Sigmoid colon (tissue), 7 donors: ENCODE data around the gene PODXL2. TPM values are rescaled to one million over a fixed set of nuclear protein-coding genes. Genes with fewer than 3 reads are reported as not detected.

Experiments
- DNase-seq: peaks from one replicate; pipeline ENCODE4 v3.0.0-alpha.2; 2019
- H3K27ac ChIP-seq, 4 donors: fragments of 200-600 bp; sonication (generic); one replicate each; pipeline ENCODE4 v1.5.1; 2016 to 2019; ENCODE audit warnings: mild to moderate bottlenecking in 1 of 4
- H3K27me3 ChIP-seq, 3 donors: fragments of 200-600 bp; sonication (generic); one replicate each; pipeline ENCODE4 v1.5.1; 2019; ENCODE audit warnings: mild to moderate bottlenecking in 1 of 3
- H3K36me3 ChIP-seq, 4 donors: fragments of 200-600 bp; sonication (generic); one replicate each; pipeline ENCODE4 v1.5.1; 2016 to 2019
- H3K4me1 ChIP-seq, 4 donors: fragments of 200-600 bp; sonication (generic); one replicate each; pipeline ENCODE4 v1.5.1; 2017 to 2019
- H3K4me3 ChIP-seq, 4 donors: fragments of 200-600 bp; sonication (generic); one replicate each; pipeline ENCODE4 v1.5.1; 2017 to 2019; ENCODE audit warnings: mild to moderate bottlenecking in 2 of 4, moderate library complexity in 1 of 4
- H3K9me3 ChIP-seq, 4 donors: fragments of 200-600 bp in 3 of 4; sonication (generic) in 3 of 4; one replicate each; pipeline versions ENCODE4 v1.5.1 to v1.6.1; 2013 to 2019
- CTCF ChIP-seq, 4 experiments: fragments of 450-650 bp in 3 of 4; fragments of 200-600 bp in 1 of 4; IDR thresholded peaks; one replicate each; pipeline ENCODE4 v1.5.1; 2016 to 2019; ENCODE audit warnings: antibody characterized with exemption in 4 of 4, mild to moderate bottlenecking in 3 of 4, moderate library complexity in 2 of 4
- EP300 ChIP-seq, 4 donors: sonication (generic); formaldehyde crosslinking; IDR thresholded peaks; one replicate each; pipeline ENCODE4 v1.6.1; 2017; ENCODE audit warnings: antibody characterized with exemption in 4 of 4
- POLR2A ChIP-seq, 2 donors: fragments of 450-650 bp; IDR thresholded peaks; one replicate each; pipeline ENCODE4 v1.6.1; 2016; ENCODE audit warnings: antibody characterized with exemption in 2 of 2, mild to moderate bottlenecking in 2 of 2, moderate library complexity in 2 of 2
- POLR2AphosphoS5 ChIP-seq, 4 donors: sonication (generic); formaldehyde crosslinking; IDR thresholded peaks; one replicate each; pipeline ENCODE4 v1.6.1; 2017; ENCODE audit warnings: antibody characterized with exemption in 4 of 4
- WGBS, 2 donors: extraction: QIAGEN DNeasy Blood & Tissue Kit; methylation state at CpG; one replicate each; pipeline ENCODE4 v1.1.7; 2013; 5-methylcytosine and 5-hydroxymethylcytosine counted together
- intact Hi-C: fragments of 100-400 bp; cut with DNase I; formaldehyde crosslinking; loops from one replicate; pipeline ENCODE4 v1.15.1; 2023
- polyA plus RNA-seq, 3 donors: library from polyadenylated mRNA; stranded (reverse); fragments of 200-250 nt; gene quantifications; one replicate each; pipeline ENCODE4 v1.2.3, GENCODE V29; 2013
- total RNA-seq, 4 donors: library from RNA; depleted of rRNA; stranded (reverse); fragments of >200 nt; gene quantifications; one replicate each; pipeline ENCODE4 v1.1.0, GENCODE V29; 2016
- donor health status: healthy with polysubstance abuse.
- donor health status: Bipolar disorder and iron deficiency.
- donor health status: healthy.

The PODXL2 gene
- total and polyA plus RNA-seq, 7 donors = 2.0 to 16.7 (median 2.8) TPM

- H3K4me3 ChIP-seq = no peak overlapping the region
- H3K9me3 ChIP-seq = no peaks in the 10 kb centered on the region
- WGBS, 2 donors = 94% methylated on average over 6 of the region's 6 CpGs
- no peaks in the 10 kb centered on the region for H3K27me3 ChIP-seq
- intact Hi-C loops = no loop called here
- peaks cover 0 to 54% (median 42%) of the 10 kb centered on the region in 4 donors for H3K4me1 ChIP-seq
- DNase-seq = no peak
- H3K36me3 ChIP-seq = peaks cover 0 to 3% (median 0%) of the 10 kb centered on the region in 4 donors
- no peak overlapping the region for H3K27ac ChIP-seq
- TF ChIP-seq POLR2AphosphoS5 (IDR thresholded peaks at IDR 0.05) (no peak), EP300 (IDR thresholded peaks at IDR 0.05) (no peak), CTCF (IDR thresholded peaks at IDR 0.05) (no peak), POLR2A (IDR thresholded peaks at IDR 0.05) (no peak)
Measured at GRCh38 chr3:127585813-127586413, 43.1 kb upstream of the PODXL2 start.

GRCh38 chr3:127587876-127588275 lies 41.1 kb upstream of the PODXL2 start:
- H3K4me3 ChIP-seq = no peak overlapping the region
- no peak for TF ChIP-seq POLR2AphosphoS5 (IDR thresholded peaks at IDR 0.05)
- no peak for TF ChIP-seq POLR2A (IDR thresholded peaks at IDR 0.05)
- TF ChIP-seq EP300 (IDR thresholded peaks at IDR 0.05) = no peak
- no peak for TF ChIP-seq CTCF (IDR thresholded peaks at IDR 0.05)
- no peak for DNase-seq
- 87 to 91% methylated on average over 4 of the region's 4 CpGs for WGBS, 2 donors
- H3K27me3 ChIP-seq = no peaks in the 10 kb centered on the region
- H3K9me3 ChIP-seq = no peaks in the 10 kb centered on the region
- H3K36me3 ChIP-seq = peaks cover 0 to 3% (median 0%) of the 10 kb centered on the region in 4 donors
- intact Hi-C loops = no loop called here
- peaks cover 0 to 64% (median 51%) of the 10 kb centered on the region in 4 donors for H3K4me1 ChIP-seq
- H3K27ac ChIP-seq = peak overlapping the region in 2 of 4 donors; percentile 12 to 28

- DNase-seq = no peak
- intact Hi-C loops = no loop called here
- Histone ChIP-seq H3K36me3 (peaks cover 0 to 2% (median 0%) of the 10 kb centered on the region in 4 donors), H3K9me3 (no peaks in the 10 kb centered on the region), H3K27ac (peak overlapping the region; percentile 88 to 96 (median 94)), H3K4me1 (peaks cover 0 to 64% (median 51%) of the 10 kb centered on the region in 4 donors), H3K27me3 (no peaks in the 10 kb centered on the region), H3K4me3 (peak overlapping the region; percentile 64 to 94 (median 78))
- no peak for TF ChIP-seq POLR2A (IDR thresholded peaks at IDR 0.05)
- TF ChIP-seq POLR2AphosphoS5 (IDR thresholded peaks at IDR 0.05) = no peak
- TF ChIP-seq EP300 (IDR thresholded peaks at IDR 0.05) = no peak
- no peak for TF ChIP-seq CTCF (IDR thresholded peaks at IDR 0.05)
- 17 to 34% methylated on average over 12 of the region's 12 CpGs for WGBS, 2 donors
Measured at GRCh38 chr3:127588806-127589577, 40.0 kb upstream of the PODXL2 start.

GRCh38 chr3:127589600-127590281 lies 39.2 kb upstream of the PODXL2 start:
- TF ChIP-seq EP300 (IDR thresholded peaks at IDR 0.05) = no peak
- no peak for TF ChIP-seq POLR2A (IDR thresholded peaks at IDR 0.05)
- TF ChIP-seq CTCF (IDR thresholded peaks at IDR 0.05) = no peak
- no peak for TF ChIP-seq POLR2AphosphoS5 (IDR thresholded peaks at IDR 0.05)
- H3K27me3 ChIP-seq = no peaks in the 10 kb centered on the region
- peak overlapping the region; percentile 88 to 96 (median 94) for H3K27ac ChIP-seq
- intact Hi-C loops = no loop called here
- 1% methylated on average over 56 of the region's 56 CpGs for WGBS, 2 donors
- no peaks in the 10 kb centered on the region for H3K9me3 ChIP-seq
- H3K4me3 ChIP-seq = peak overlapping the region; percentile 64 to 94 (median 78)
- H3K36me3 ChIP-seq = no peaks in the 10 kb centered on the region
- H3K4me1 ChIP-seq = peaks cover 0 to 59% (median 51%) of the 10 kb centered on the region in 4 donors
- DNase-seq = no peak
